ENCODE measurements around the gene TAS2R40.

GRCh38 chr7:143250822-143251221, 29.0 kb downstream of the TAS2R40 start:
- no peak for TF ChIP-seq CTCF (IDR thresholded peaks at IDR 0.05)
- TF ChIP-seq POLR2A (IDR thresholded peaks at IDR 0.05), result no peak
